ENCODE results near the gene ADGRB3. TPM values are rescaled to one million over a fixed set of nuclear protein-coding genes. Genes with fewer than 3 reads are reported as not detected.

Gene ADGRB3
- 1 to 10 TPM; 3.9 to 9.8 (median 7.2) TPM for total RNA-seq

DNA sequence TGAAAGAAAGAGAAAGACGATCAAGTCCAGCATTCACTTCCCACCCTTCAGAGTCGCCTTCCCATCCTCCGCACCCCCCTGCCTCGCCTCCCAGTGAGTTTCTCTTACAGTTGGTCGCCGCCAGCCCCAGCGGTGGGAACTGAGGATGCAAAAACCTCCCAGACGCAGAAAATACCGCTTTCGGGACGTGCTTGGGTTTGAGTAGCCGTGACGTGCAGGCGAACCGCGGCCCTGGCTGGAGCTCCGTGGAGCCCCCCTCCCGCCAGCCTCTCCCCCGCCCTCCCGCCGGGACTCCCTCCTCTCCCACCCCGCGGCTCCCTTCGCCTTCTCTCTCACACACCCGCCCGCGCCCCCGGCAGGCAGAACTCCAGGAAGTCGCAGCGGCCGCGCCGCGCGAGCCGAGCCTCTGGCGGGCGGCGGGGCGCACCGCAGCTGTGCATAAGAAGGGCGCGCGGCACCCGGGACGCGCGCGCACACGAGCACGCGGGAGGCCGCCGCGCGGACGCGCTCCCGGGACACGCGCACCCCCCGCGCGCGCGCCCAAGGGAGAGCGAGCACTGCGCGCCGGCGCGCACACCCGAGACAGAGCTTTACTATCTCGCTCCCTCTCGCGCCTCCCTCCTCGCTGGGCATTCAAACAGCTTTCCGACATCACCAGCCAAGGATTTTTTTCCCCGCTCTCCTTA is at the start of gene ADGRB3:
ADGRB3 (plus strand) TSS at position 557 of the 686 bp plus-strand sequence. CDS start 3,394 bp downstream, outside the sequence.
- TF ChIP-seq POLR2AphosphoS5 (IDR thresholded peaks at IDR 0.05) = peak; percentile 53
- peak in 1 of 2 donors; percentile 29 for TF ChIP-seq POLR2A (IDR thresholded peaks at IDR 0.05)
- TF ChIP-seq, protein P1, sequence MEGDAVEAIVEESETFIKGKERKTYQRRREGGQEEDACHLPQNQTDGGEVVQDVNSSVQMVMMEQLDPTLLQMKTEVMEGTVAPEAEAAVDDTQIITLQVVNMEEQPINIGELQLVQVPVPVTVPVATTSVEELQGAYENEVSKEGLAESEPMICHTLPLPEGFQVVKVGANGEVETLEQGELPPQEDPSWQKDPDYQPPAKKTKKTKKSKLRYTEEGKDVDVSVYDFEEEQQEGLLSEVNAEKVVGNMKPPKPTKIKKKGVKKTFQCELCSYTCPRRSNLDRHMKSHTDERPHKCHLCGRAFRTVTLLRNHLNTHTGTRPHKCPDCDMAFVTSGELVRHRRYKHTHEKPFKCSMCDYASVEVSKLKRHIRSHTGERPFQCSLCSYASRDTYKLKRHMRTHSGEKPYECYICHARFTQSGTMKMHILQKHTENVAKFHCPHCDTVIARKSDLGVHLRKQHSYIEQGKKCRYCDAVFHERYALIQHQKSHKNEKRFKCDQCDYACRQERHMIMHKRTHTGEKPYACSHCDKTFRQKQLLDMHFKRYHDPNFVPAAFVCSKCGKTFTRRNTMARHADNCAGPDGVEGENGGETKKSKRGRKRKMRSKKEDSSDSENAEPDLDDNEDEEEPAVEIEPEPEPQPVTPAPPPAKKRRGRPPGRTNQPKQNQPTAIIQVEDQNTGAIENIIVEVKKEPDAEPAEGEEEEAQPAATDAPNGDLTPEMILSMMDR (IDR thresholded peaks at IDR 0.05) = peak in 2 of 4 experiments; percentile 19 to 40
- no peak for TF ChIP-seq EP300 (IDR thresholded peaks at IDR 0.05)
- peak within 1 kb of the TSS in 3 of 4 donors; percentile 74 to 83 (median 83) for H3K27ac ChIP-seq

DNA sequence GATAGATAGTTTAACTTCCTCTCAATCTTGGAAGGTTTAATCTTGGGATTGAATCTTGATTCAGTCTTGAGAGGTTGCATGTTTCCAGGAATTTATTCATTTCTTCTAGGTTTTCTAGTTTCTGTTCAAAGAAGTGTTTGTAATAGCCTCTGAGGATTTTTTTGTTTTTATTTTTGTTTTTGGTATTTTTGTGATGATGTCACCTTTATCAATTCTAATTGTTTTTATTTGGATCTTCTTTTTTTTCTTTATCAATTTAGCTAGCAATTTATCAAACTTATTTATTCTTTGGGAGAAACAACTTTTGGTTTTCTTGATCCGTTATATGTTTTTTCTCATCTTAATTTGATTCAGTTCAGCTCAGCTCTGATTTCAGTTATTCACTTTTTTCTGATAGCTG is 41.5 kb upstream of the ADGRB3 start:
- Histone ChIP-seq H3K36me3 (no peaks in the 10 kb centered on the region), H3K27me3 (no peaks in the 10 kb centered on the region), H3K9me3 (no peaks in the 10 kb centered on the region), H3K27ac (no peak overlapping the region), H3K4me1 (no peaks in the 10 kb centered on the region), H3K4me3 (no peak overlapping the region)
- WGBS, 2 donors (ENCODE audit: low coverage in 1 of 2) = 93% methylated on average over 1 of the region's 1 CpG; no CpG with 5 or more reads in 1 of the 2 donors
- ATAC-seq = no peak
- TF ChIP-seq, protein P1 (IDR thresholded peaks at IDR 0.05) = no peak
- no peak for TF ChIP-seq POLR2A (IDR thresholded peaks at IDR 0.05)
- no peak for TF ChIP-seq POLR2AphosphoS5 (IDR thresholded peaks at IDR 0.05)
- no peak for TF ChIP-seq EP300 (IDR thresholded peaks at IDR 0.05)

More for the DNA sequence above, at the start of gene ADGRB3:
- ATAC-seq = peak; percentile 91
- Histone ChIP-seq H3K9me3 (no peaks in the 10 kb centered on the region), H3K4me3 (peak within 1 kb of the TSS; percentile 52 to 65), H3K27me3 (peaks cover 9% of the 10 kb centered on the region), H3K4me1 (peaks cover 0 to 20% (median 4%) of the 10 kb centered on the region in 3 donors), H3K36me3 (no peaks in the 10 kb centered on the region)
- 0% methylated on average over 2 of the region's 79 CpGs; no CpG with 5 or more reads in 1 of the 2 donors for WGBS, 2 donors (ENCODE audit: low coverage in 1 of 2)

DNA sequence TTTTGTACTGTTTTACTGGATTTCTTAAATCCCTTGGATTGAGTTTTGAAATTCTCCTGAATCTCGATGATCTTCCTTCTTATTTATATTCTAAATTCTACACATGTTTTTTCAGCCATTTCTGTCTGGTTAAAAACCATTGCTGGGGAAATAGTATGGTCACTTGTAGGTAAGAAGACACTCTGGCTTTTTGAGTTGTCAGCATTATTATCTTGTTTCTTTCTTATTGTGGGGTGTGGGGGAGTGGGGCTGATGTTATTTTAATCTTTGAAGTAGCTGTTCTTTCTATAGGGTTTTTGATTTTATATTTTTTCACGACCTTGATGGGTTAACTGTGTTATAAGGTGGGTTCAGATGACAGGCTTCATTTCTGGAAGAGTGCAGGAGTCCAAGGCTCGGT is 37.4 kb upstream of the ADGRB3 start:
- TF ChIP-seq, protein P1 (IDR thresholded peaks at IDR 0.05) = no peak
- no peak for TF ChIP-seq POLR2AphosphoS5 (IDR thresholded peaks at IDR 0.05)
- no peak for TF ChIP-seq POLR2A (IDR thresholded peaks at IDR 0.05)
- TF ChIP-seq EP300 (IDR thresholded peaks at IDR 0.05) = no peak
- Histone ChIP-seq H3K4me1 (no peaks in the 10 kb centered on the region), H3K27ac (no peak overlapping the region), H3K36me3 (no peaks in the 10 kb centered on the region), H3K27me3 (no peaks in the 10 kb centered on the region), H3K9me3 (no peaks in the 10 kb centered on the region), H3K4me3 (no peak overlapping the region)
- ATAC-seq = no peak
- 47 to 64% methylated on average over 3 of the region's 3 CpGs for WGBS, 2 donors (ENCODE audit: low coverage in 1 of 2)

DNA sequence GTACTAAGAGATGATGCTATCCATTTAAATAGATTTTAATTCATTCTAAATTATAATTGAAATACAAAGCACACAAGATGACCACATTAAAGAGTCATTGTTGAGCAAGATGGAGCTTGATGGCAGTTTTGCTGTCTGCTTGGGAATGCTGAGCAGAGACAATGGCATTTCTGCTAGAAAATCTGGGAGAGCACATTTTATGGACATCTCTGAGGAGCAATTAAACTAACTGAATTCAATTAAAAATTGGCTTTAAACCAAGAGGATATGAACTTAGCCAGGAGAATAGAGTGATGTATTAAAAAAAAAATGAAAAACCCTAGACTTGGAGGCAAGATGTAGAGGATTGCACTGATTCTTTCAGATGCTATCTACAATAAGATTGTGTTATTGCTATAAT is 19.1 kb upstream of the ADGRB3 start:
- Histone ChIP-seq H3K36me3 (no peaks in the 10 kb centered on the region), H3K4me1 (no peaks in the 10 kb centered on the region), H3K27me3 (no peaks in the 10 kb centered on the region), H3K4me3 (no peak overlapping the region), H3K27ac (no peak overlapping the region), H3K9me3 (no peaks in the 10 kb centered on the region)
- ATAC-seq = no peak
- TF ChIP-seq POLR2A (IDR thresholded peaks at IDR 0.05) = no peak

DNA sequence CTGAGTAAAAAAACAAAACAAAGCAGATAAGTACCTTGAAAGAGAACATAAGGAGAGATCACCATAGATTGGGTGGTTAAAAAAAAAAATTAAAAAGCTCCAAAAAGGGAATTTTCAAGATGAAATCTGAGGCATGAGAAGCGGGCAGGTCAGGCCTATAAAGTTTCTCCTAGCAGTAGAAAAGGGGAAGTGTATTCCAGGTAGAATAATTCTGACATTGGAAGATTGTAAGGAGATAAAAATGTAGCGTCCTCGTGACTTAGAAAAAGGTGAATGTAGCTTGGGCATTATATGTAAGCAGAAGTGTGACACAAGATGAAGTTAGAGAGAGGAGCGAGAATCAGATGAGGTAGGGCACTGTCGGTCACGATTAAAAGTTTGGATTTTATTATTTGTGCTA is 9.1 kb upstream of the ADGRB3 start:
- 94 to 100% methylated on average over 4 to 6 of the region's 6 CpGs for WGBS, 2 donors (ENCODE audit: low coverage in 1 of 2)
- H3K4me3 ChIP-seq = no peak overlapping the region

More for the DNA sequence above, 9.1 kb upstream of the ADGRB3 start:
- Histone ChIP-seq H3K4me1 (no peaks in the 10 kb centered on the region), H3K27ac (no peak overlapping the region), H3K36me3 (no peaks in the 10 kb centered on the region), H3K9me3 (no peaks in the 10 kb centered on the region), H3K27me3 (no peaks in the 10 kb centered on the region)
- no peak for ATAC-seq
- TF ChIP-seq POLR2AphosphoS5 (IDR thresholded peaks at IDR 0.05) (no peak), POLR2A (IDR thresholded peaks at IDR 0.05) (no peak), EP300 (IDR thresholded peaks at IDR 0.05) (no peak)
- TF ChIP-seq, protein P1 (IDR thresholded peaks at IDR 0.05) = no peak
